ENCODE measurements around the gene LPP. TPM values are rescaled to one million over a fixed set of nuclear protein-coding genes. Genes with fewer than 3 reads are reported as not detected.

The LPP gene
- total and polyA plus RNA-seq, 2 of the 4 experiments (the other 2 are of a cell fraction) = 16.0 to 130 TPM

- H3K14ac ChIP-seq (replicated peaks; ENCODE audit: low read depth, low read length) = 0 out of 2 replicates have a peak overlapping the region, but pooled peaks have one; percentile 5
- no peak overlapping the region for H3K9ac ChIP-seq (ENCODE audit: low read depth, low read length)
- no peak overlapping the region for H3K4me3 ChIP-seq (ENCODE audit: insufficient read depth, low read depth, low read length)
- no peaks in the 10 kb centered on the region for H3K27me3 ChIP-seq (ENCODE audit: control insufficient read depth, insufficient read depth, low read length)
- H3K79me1 ChIP-seq (ENCODE audit: low read depth in 1 of 2, low read length in 2 of 2) = peaks cover 25 to 55% of the 10 kb centered on the region in 2 experiments
- H4K91ac ChIP-seq (ENCODE audit: insufficient read depth, low read depth, low read length) = no peak overlapping the region
- H2AFZ ChIP-seq (replicated peaks; ENCODE audit: low read length, poor library complexity) = no peak overlapping the region
- peak overlapping the region; percentile 54; the same call in 2 of the 3 replicates for H2BK15ac ChIP-seq (ENCODE audit: low read depth, low read length)
- TF ChIP-seq MXI1 (IDR thresholded peaks at IDR 0.05; ENCODE audit: borderline replicate concordance, low read depth, low read length) = no peak
- TF ChIP-seq RFX5 (IDR thresholded peaks at IDR 0.05; ENCODE audit: low read depth, low read length) = no peak
- no peak for TF ChIP-seq FOS (IDR thresholded peaks at IDR 0.05; ENCODE audit: low read depth, low read length)
- no peak for TF ChIP-seq RCOR1 (IDR thresholded peaks at IDR 0.05; ENCODE audit: insufficient replicate concordance, low read length)
- no peak for TF ChIP-seq BHLHE40 (IDR thresholded peaks at IDR 0.05; ENCODE audit: low read depth, low read length)
- no peak for ATAC-seq (ENCODE audit: low read depth)
- peaks cover 20% of the 10 kb centered on the region for H4K20me1 ChIP-seq (ENCODE audit: insufficient read depth, low read length)
- peaks cover 8% of the 10 kb centered on the region for H3K9me1 ChIP-seq (ENCODE audit: insufficient read depth, low read length)
- no peak overlapping the region for H4K8ac ChIP-seq (ENCODE audit: low read depth in 2 of 2, low read length in 2 of 2)
- no peak for DNase-seq
- H2BK120ac ChIP-seq (ENCODE audit: low read depth, low read length) = no peak overlapping the region
- H3K36me3 ChIP-seq (ENCODE audit: control insufficient read depth, insufficient read depth, low read length) = no peaks in the 10 kb centered on the region
- no peak overlapping the region; the same call in 1 of the 2 replicates for H4K5ac ChIP-seq (ENCODE audit: low read depth, low read length)
- no peak overlapping the region for H3K56ac ChIP-seq (ENCODE audit: extremely low read depth, insufficient read depth, low read length)
- WGBS, 2 experiments (ENCODE audit: extremely low coverage in 2 of 2, insufficient read length in 1 of 2) = 100% methylated on average over 1 of the region's 2 CpGs; no CpG with 5 or more reads in 1 of the 2 experiments
- H2AK5ac ChIP-seq (ENCODE audit: low read depth, low read length) = 0 out of 2 replicates have a peak overlapping the region, but pooled peaks have one; percentile 65
- H2BK20ac ChIP-seq (ENCODE audit: low read depth, low read length) = peak overlapping the region; percentile 37; the same call in 1 of the 2 replicates
- ChIA-PET CTCF (no interaction called here), POLR2A (ENCODE audit: unreplicated experiment) (no interaction called here)
- H3K4me1 ChIP-seq (ENCODE audit: control insufficient read depth, insufficient read depth, low read length) = peaks cover 11% of the 10 kb centered on the region
- in situ Hi-C loops (cut with MboI; ENCODE audit: low sequenced_read_pairs) (loop anchor here (10.0 kb wide), 1 partner anchor 449 kb away; no protein-coding TSS in a partner anchor), dilution Hi-C loops (cut with HindIII; ENCODE audit: low sequenced_read_pairs, unreplicated experiment) (no loop called here), intact Hi-C loops (cut with micrococcal nuclease) (loop anchor here (5.0 kb wide), 2 partner anchors 234 to 446 kb away; no protein-coding TSS in a partner anchor)
- 0 out of 2 replicates have a peak overlapping the region, but pooled peaks have one; percentile 8 for H3K4ac ChIP-seq (ENCODE audit: low read depth, low read length)
- BruUV-seq (replicated peaks) = no TSS peak
- no peaks in the 10 kb centered on the region for H3K9me3 ChIP-seq (ENCODE audit: control insufficient read depth, insufficient read depth, low read length)
- no peak overlapping the region for H3K23ac ChIP-seq (ENCODE audit: low read depth, low read length)
- peak overlapping the region; percentile 15 for H2BK5ac ChIP-seq (ENCODE audit: low read depth, low read length, poor library complexity, severe bottlenecking)
- no peak overlapping the region for H2AK9ac ChIP-seq (replicated peaks; ENCODE audit: low read depth, low read length, poor library complexity)
- no peak overlapping the region for H3K27ac ChIP-seq (ENCODE audit: insufficient read depth, low read length)
- no peak overlapping the region for H3K4me2 ChIP-seq (ENCODE audit: low read depth, low read length)
- peak overlapping the region; percentile 26; the same call in 1 of the 2 replicates for H3K18ac ChIP-seq (ENCODE audit: low read depth, low read length)
Measured at GRCh38 chr3:188505911-188506310, 352.0 kb downstream of the LPP start.
